Activated T-cell treated with anti-CD3 and anti-CD28 coated beads for 24 hours (primary cell): ENCODE measurements around the gene POLR2L.

ENCODE experiments used
- DNase-seq: peaks from one replicate; pipeline ENCODE4 v3.0.0-alpha.2; 2020; ENCODE audit warnings: low read depth

POLR2L gene

DNA sequence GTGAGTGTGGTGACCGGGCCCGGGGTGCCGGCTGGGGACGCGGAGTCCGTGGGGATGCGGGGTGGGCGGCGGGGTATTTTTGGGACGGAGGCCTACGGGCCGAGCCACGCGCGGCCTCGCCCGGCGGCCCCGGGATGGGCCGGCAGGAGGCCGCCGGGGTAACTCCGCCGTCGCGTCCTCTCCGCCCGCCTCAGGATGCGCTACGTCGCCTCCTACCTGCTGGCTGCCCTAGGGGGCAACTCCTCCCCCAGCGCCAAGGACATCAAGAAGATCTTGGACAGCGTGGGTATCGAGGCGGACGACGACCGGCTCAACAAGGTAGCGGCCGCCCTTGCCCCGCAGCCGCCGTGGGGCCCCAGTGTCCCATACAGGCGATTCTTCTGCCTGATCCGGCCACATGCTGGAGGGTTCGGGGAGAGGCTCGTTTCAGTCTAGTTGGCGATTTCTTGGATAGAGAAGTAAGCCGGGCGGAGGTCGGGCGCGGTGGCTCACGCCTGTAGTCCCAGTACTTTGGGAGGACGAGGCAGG is 32.2 kb downstream of the POLR2L start:
- DNase-seq: no peak

DNA sequence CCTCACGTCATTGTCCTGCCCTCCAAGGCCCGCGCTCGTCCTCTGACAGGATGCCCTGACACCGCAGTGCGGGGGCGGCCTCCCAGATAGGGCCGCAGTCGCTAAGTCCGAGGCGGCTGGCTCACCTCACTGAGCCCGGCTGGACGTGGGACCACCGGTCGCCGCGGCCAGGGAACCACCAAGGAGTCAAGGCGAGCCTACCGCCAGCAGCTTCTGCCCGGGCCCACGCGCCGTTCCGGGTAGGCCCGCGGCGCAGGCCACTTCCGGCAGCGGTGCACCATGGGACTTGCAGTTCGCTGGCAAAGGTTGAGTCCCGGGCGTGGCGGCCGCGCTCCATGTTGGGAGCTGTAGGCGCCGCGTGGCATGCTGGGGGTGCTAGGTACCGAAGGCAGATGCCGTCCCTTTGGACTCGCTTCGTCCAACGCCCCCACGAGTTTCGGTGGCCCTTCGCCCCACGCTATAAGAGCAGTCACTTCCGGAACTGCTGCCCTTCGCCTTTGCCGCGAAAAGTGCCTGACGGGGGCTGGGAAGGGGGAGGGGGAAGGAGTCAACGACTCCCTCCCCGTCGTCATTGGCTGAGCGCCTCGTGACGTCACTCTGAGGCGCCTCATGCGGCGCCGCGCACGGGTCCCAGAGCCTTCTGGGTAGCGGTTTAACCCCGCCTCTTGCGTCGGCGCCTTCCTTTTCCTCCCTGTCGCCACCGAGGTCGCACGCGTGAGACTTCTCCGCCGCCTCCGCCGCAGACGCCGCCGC is 32.9 kb downstream of the POLR2L start, which contains the start of gene RPLP2:
RPLP2 (plus strand) TSS at position 681 of the 753 bp plus-strand sequence. CDS start 268 bp downstream, outside the sequence.
- DNase-seq: peak; percentile 97

- no peak for DNase-seq
Measured at GRCh38 chr11:808427-809286, 33.7 kb downstream of the POLR2L start.

DNA sequence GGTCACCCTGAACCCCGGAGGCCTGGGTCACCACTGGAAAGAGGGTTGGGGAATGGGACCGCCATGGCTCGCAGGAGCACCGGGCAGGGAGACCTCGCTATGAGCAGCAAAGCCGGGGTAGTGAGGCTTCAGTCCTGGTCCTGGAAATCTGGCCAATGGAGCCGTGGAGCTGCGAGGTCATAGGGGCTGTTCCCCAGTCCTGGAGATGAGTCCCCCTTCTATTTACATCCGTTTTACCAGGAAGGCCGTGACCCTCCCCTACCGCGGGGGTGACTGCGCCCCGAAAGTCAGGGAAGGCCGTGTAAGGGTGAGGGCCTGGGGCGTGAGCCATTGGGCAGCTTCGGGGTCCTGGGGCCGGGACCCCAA is 37.7 kb downstream of the POLR2L start:
- DNase-seq: no peak

DNA sequence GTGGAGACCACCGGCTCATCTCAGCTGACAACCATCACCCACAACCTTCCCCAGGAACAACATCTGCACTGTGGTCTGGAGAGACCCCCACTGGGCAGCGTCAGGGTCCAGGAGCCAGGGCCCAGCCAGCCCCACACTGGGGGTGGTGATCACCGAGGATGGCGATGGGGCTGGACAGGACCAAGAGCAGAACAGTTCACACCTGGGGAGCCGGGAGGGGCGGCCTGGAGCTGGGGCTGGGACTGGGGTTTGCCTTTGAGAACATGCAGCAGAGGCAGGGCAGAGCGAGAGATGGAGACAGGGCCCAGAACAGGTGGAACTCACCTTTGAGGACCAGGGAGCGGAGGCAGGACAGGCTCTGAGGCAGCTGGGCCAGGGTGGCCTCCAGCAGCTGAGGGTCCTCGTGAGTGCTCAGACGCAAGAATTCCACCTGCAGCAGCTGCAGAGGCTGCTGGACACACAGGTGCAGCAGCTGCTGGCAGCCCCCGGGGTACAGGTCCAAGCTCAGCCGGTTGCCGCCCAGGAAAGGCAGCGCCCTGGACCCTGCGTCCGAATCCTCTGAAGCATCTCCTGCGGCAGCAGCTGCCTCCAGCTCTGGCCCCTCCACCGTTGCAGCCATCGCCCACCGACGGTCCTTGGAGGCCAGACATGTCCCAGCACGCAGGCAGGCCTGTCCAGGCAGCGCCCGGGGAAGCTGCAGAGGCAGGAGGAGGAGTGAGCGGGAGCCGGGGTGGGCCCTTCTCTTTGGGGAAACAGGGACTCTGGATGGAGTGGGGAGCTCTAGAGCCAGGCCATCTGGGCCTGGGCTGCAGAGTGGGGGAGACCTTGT is 38.3 kb downstream of the POLR2L start:
- no peak for DNase-seq

DNA sequence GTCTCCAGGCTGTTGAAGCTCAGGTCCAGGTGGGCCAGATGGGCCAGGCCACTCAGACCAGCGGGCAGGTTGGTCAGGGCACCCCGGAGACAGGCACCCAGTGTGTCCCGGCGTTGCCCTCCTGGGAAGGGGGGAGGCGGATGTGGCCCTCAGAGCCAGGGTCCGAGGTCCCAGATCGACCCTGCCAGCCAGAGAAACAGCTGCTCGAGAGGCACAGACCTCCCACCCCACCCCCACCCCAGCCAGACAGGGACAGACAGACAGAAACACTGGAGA is 38.9 kb downstream of the POLR2L start:
- DNase-seq: no peak

DNA sequence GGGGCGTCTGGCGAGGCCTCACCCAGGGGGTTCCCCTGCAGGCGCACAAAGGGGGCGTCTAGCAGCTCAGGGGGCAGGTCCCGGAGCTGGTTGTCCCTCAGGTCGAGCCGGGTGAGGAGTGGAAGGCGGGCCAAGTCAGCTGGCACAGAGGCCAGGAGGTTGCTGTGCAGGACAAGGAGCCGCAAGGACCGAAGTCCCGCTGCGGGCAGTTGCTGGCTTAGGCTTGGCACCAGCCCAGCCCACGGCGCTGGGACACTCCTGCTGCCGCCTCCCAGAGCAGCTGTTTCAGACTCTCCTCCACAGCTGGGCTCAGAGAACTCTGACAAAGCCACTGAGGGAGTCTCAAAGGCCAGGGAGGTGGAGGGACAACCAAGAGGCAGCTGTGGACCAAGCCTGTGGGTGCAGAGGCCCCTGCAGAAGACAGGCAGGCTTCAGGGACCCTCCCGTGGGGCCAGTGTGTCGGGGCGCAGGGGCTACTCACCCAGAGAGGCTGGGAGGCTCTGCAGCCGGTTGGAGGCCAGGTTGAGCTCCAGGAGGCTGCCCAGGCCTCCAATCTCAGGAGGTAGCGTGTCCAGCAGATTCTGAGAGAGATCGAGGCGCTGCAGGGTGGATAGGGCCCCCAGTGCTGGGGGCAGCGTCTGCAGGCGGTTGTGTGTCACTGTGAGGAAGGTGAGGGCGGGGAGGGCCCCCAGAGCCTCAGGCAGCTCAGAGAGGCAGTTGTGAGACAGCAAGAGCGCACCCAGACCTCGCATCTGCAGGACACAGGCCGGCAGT is 39.4 kb downstream of the POLR2L start:
- DNase-seq: no peak

- DNase-seq: no peak
Measured at GRCh38 chr11:802018-802617, 40.2 kb downstream of the POLR2L start.

- no peak for DNase-seq
Measured at GRCh38 chr11:801097-801780, 41.1 kb downstream of the POLR2L start.

- no peak for DNase-seq
Measured at GRCh38 chr11:800473-800872, 41.9 kb downstream of the POLR2L start.

DNA sequence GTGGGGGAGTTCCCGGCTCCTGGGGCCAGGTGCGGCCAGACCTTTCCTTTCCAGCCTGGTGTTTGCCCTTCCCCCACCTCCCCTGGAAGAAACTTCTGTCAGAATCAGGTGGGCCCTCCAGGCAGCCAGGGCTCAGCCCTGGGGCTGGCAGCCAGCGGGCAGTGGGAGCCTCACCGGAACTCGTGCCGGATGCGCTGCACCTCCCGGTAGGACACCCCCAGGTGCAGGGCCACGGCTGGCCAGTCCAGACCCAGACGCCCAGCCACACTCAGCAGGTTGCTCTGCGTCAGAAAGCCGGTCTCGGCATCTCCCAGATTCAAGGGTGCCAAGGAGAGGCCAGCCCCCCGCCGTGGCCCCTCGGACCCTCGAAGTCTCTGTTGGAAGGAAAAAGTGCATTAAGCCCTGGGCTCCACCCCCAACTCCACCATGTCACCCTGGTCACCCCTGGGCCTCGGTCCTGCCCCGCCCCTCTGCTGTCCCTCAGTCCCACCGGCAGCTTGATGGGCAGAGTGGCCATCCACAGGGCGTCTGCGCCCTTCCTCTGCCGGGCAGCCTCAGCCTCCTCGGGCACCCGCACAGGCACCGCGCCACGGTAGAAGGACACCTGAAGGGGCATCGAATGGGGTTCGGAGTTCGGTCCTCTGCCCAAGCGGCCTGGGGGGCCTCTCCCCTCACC is 42.5 kb downstream of the POLR2L start:
- DNase-seq: no peak

DNA sequence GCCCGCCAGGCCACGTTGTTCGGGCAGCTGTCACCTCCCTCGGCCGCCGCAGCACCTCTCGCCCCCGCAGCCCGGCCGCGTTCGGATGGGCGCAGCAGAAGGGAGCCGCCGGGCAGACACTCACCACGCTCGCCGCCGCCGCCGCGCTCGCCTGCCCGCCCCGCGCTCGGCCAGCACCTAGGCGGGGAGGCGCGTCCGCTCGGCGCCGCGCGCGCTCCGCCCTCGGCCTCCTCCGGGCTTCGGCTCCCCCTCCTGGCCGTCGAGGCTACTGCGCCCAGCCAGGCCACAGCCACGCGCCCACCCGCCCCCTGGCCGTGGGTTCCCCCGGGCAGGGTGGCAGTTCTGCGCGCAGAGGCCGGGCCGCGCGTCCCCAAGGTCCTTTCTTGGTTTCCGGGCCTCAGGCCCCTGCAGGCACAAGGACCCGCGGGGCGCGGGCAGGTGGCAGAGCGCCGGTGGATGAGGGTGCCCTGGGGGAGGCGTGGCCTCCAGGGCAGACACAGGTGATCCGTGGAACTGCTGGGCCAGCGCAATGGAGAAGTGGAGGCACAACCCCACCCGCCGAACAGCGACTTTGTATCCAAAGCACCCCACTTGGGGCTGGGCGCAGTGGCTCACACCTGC is 44.1 kb downstream of the POLR2L start, which contains the start of gene SLC25A22:
SLC25A22 (minus strand) TSS at position 189 of the 621 bp plus-strand sequence. CDS start 3,275 bp downstream, outside the sequence.
- DNase-seq: peak; percentile 80

GRCh38 chr11:797296-798092 is 44.8 kb downstream of the POLR2L start:
- peak; percentile 70 for DNase-seq

DNA sequence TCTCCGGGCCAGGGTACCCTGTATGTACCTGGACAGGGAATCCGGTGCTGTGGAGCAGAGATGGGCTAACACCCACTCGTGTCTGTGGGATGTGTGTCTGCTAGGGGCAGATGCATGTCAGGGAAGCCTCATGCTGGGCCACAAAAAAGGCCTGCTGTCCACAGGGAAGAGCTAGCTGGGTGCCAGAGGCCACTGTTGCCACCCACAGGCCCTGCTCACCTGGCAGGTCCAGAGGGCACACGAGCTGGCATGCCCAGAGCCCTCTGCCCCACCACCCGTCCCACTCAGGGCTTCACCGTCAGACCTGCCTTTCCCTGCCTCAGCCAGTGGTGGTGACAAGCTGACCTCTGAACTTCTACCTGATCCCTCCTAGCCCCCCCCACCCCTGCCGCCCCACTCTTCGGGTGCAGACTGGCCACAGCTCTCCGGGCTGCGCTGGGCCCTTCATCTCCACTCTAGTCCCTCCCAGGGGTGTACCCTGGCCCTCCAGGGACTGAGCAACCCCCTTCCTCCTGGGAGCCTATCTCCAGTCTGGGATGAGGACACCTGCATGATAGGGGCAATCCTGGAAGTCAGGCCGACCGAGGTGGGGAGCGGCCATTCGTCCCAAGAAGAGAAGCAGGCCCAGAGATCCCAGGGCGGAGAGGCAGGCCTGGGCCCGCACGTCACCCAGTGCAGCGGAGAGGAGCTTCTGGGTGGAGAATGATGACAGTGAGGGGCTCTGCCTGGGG is 45.6 kb downstream of the POLR2L start:
- no peak for DNase-seq

DNA sequence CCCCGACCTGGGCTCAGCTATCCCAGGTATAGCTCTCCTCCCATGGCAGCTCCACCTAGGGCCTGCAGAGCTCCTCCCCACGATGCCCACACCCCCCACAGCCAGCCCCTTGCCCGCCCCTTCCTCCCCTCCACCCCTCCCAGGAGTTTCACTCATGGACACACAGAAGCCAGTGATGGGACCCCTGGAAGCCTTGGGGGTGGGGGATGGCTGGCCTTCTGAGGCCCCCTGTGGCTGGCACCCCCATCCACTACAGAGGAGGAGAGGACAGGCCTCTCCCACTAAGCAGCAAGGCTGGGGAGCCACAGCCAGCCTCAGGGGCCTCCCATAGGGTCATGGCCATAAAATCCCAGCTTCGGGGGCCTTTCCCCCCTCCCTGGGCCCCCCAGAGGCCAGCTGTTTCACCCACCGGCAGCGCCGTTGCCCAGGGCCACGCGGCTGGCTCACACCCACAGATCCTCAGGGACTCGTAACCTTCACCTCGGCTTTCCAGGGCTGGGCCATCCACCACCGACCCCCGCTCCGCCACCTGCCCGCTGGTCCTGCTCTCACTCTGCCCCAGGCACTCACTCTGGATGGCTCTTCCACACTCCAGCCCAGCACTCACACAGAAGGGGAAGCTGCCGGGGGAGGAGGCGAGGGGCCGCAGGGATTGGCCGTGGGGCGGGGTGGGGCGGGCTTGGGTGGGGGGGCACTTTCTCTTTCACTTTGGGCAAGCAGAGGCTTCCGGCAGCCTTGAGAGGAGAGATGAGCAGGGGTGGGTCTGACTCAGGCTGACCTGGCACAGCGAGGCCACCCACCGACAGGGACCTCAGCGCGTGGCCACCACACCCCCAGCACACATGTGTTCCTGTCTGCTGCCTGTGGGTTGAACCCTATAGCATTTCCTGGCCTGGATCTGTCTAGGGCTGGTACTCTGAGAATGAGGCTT is 46.4 kb downstream of the POLR2L start:
- DNase-seq: peak; percentile 79

DNA sequence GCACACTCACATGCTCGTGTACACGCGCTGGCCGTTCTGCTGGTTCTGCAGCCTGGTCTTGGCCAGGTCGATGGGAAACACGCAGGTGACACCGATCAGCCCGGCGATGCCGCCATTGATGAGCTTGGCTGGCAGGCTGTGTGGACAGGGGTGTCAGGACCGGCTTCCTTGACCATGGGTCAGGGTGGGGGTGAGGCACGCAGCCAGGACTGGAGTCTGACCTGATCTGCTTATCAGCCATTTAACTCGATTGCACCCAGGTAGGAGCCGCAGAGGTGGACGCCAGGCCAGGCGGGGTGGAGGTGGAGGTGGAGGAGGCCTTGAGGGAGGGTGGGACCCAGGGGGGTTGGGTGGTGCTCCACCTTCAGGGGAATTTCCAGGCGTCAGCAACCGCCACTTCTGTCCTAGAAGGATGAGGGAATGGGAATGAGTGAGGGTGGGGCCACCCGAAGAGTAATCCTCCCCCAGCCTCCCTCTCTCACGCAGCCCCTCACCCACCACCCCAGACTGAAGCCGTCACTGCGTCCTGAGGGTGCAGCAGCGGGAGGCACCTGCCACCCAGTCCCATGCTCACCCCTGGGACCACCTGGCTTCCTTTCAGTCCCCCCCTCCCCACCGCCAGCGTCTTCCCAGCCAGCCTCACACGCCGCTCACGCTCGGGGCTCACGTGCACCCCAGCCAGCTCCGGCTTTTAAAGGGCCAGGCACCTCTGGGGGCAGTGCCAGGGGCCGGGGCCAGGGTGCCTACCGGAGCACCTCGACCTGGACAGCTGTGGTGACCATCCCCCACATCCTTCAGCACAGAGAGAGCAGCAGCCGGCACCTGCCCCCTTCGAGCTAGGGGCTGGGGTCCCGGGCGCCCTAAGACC is 47.3 kb downstream of the POLR2L start:
- DNase-seq: no peak
